ENCODE data around the gene C8A.

GRCh38 chr1:56837244-56837939 is 17.2 kb upstream of the C8A start:
- TF ChIP-seq CTCF (IDR thresholded peaks at IDR 0.05) = no peak
- no peak for TF ChIP-seq ZNF423 (CRISPR knock-in tag; IDR thresholded peaks at IDR 0.05)
- no peak for TF ChIP-seq MAX (CRISPR knock-in tag; IDR thresholded peaks at IDR 0.05)
- TF ChIP-seq CREB1 (CRISPR knock-in tag; IDR thresholded peaks at IDR 0.05) = no peak
- no peak for TF ChIP-seq CBFB (CRISPR knock-in tag; IDR thresholded peaks at IDR 0.05; ENCODE audit: low read depth)
- no peak for TF ChIP-seq JUN (CRISPR knock-in tag; IDR thresholded peaks at IDR 0.05)
- TF ChIP-seq NFE2L1 (CRISPR knock-in tag; IDR thresholded peaks at IDR 0.05) = no peak
- TF ChIP-seq ZNF263 (CRISPR knock-in tag; IDR thresholded peaks at IDR 0.05; ENCODE audit: low read depth) = no peak
- no peak for TF ChIP-seq E2F4 (CRISPR knock-in tag; IDR thresholded peaks at IDR 0.05; ENCODE audit: borderline replicate concordance, low read depth)
- TF ChIP-seq ZNF512 (CRISPR knock-in tag; IDR thresholded peaks at IDR 0.05; ENCODE audit: borderline replicate concordance) = no peak
- no peak for TF ChIP-seq ARID4B (CRISPR knock-in tag; IDR thresholded peaks at IDR 0.05; ENCODE audit: borderline replicate concordance)
- TF ChIP-seq USF2 (CRISPR knock-in tag; IDR thresholded peaks at IDR 0.05) = no peak
- TF ChIP-seq HMGXB4 (CRISPR knock-in tag; IDR thresholded peaks at IDR 0.05) = no peak
